GM23248 (cell line): ENCODE data around the gene SNUPN.

ENCODE experiments used
- EZH2 ChIP-seq: fragments of 200-600 bp; sonication (generic); IDR thresholded peaks from 2 replicates; pipeline ENCODE4 v1.6.1; 2018; ENCODE audit warnings: antibody characterized with exemption, mild to moderate bottlenecking; ENCODE audit not compliant: insufficient read depth, poor library complexity, severe bottlenecking
- EZH2phosphoT487 ChIP-seq: fragments of 200-600 bp; sonication (generic); IDR thresholded peaks from 2 replicates; pipeline ENCODE4 v1.6.1; 2018; ENCODE audit warnings: antibody characterized with exemption, moderate library complexity, mild to moderate bottlenecking, low read depth; ENCODE audit not compliant: insufficient read depth

DNA sequence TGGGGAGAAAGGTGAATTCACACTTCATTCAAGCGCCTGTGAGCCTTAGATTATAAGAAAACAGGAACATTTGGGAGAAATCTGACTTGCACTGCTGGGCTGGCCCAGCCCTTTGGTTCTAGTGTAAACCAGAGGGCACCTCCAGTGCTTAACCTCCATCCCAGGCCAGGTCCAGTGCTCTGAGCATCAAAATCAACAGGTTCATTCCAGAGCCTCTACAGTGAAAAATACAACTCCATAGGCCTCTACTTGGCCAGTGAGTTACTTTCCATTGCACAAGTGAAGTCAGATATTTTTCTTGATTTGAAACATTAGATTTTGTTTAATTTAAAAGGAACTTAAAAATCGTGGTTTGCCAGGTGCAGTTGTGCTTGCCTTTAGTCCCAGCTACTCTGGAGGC, 3.0 kb downstream of the SNUPN start:
- TF ChIP-seq EZH2phosphoT487 (no peak), EZH2 (no peak)
